DOHH2 (cell line): ENCODE measurements around the gene NSDHL.

Experiments
- H3F3A ChIP-seq: fragments of 200-600 bp; sonication (generic), shearing (Covaris generic); 2 replicates; pipeline ENCODE4 v1.6.0; 2016; ENCODE audit warnings: antibody characterized with exemption, mild to moderate bottlenecking; ENCODE audit not compliant: control insufficient read depth, insufficient read depth
- H3K27ac ChIP-seq: fragments of 200-600 bp; sonication (generic); 2 replicates; pipeline ENCODE4 v1.5.1; 2014; ENCODE audit warnings: low read depth, mild to moderate bottlenecking, low read length, moderate library complexity
- H3K27me3 ChIP-seq: fragments of 200-600 bp; sonication (generic); 2 replicates; pipeline ENCODE4 v1.6.1; 2014; ENCODE audit warnings: mild to moderate bottlenecking, low read length, mixed read lengths; ENCODE audit not compliant: control insufficient read depth
- H3K36me3 ChIP-seq: fragments of 200-600 bp; sonication (generic); 2 replicates; pipeline ENCODE4 v1.6.1; 2014; ENCODE audit warnings: mild to moderate bottlenecking, low read length, moderate library complexity, mixed read lengths; ENCODE audit not compliant: control insufficient read depth
- H3K4me1 ChIP-seq: fragments of 200-600 bp; sonication (generic); 2 replicates; pipeline ENCODE4 v1.6.1; 2014; ENCODE audit warnings: mild to moderate bottlenecking, low read length, mixed read lengths; ENCODE audit not compliant: control insufficient read depth
- H3K4me2 ChIP-seq: fragments of 200-600 bp; sonication (generic); 2 replicates; pipeline ENCODE4 v1.6.0; 2014; ENCODE audit warnings: mild to moderate bottlenecking, low read length, moderate library complexity
- H3K4me3 ChIP-seq: fragments of 200-600 bp; sonication (generic); 2 replicates; pipeline ENCODE4 v1.5.1; 2014; ENCODE audit warnings: mild to moderate bottlenecking, low read length, mixed read lengths
- H3K79me2 ChIP-seq: fragments of 200-600 bp; sonication (generic); 2 replicates; pipeline ENCODE4 v1.6.1; 2014; ENCODE audit warnings: mild to moderate bottlenecking, low read length, mixed read lengths; ENCODE audit not compliant: control insufficient read depth
- H3K9me2 ChIP-seq: fragments of 200-600 bp; sonication (generic); replicated peaks from 2 replicates; pipeline ENCODE4 v1.6.1; 2014; ENCODE audit warnings: mild to moderate bottlenecking, low read length, mixed read lengths; ENCODE audit not compliant: control insufficient read depth
- H3K9me3 ChIP-seq: fragments of 200-600 bp; sonication (generic); 2 replicates; pipeline ENCODE4 v1.6.1; 2014; ENCODE audit warnings: antibody characterized with exemption, low read length, mixed read lengths; ENCODE audit not compliant: control insufficient read depth, insufficient read depth
- H4K20me1 ChIP-seq: fragments of 200-600 bp; sonication (generic); 2 replicates; pipeline ENCODE4 v1.6.0; 2014; ENCODE audit warnings: low read depth, mild to moderate bottlenecking, antibody characterized with exemption, low read length, moderate library complexity; ENCODE audit not compliant: control insufficient read depth, insufficient read depth
- EZH2phosphoT487 ChIP-seq: fragments of 200-600 bp; sonication (generic); IDR thresholded peaks from 2 replicates; pipeline ENCODE4 v1.6.1; 2017; ENCODE audit warnings: borderline replicate concordance, mild to moderate bottlenecking, antibody characterized with exemption, low read length, moderate library complexity, mixed read lengths
- TF ChIP-seq, protein P1 (sequence below): fragments of 200-600 bp; sonication (generic); IDR thresholded peaks from one replicate; pipeline ENCODE4 v1.5.1; 2014; ENCODE audit warnings: antibody characterized with exemption, mild to moderate bottlenecking, low read depth, low read length; ENCODE audit not compliant: poor library complexity, severe bottlenecking

The NSDHL gene

GRCh38 chrX:152892499-152892898 lies 61.6 kb downstream of the NSDHL start:
- Histone ChIP-seq H3K27ac (no peak overlapping the region), H3F3A (no peaks in the 10 kb centered on the region), H4K20me1 (no peaks in the 10 kb centered on the region), H3K4me2 (no peak overlapping the region), H3K27me3 (peaks cover 2% of the 10 kb centered on the region; the same call in 1 of the 2 replicates), H3K36me3 (no peaks in the 10 kb centered on the region), H3K4me1 (no peaks in the 10 kb centered on the region), H3K9me3 (no peaks in the 10 kb centered on the region), H3K4me3 (no peak overlapping the region), H3K9me2 (no peaks in the 10 kb centered on the region), H3K79me2 (no peaks in the 10 kb centered on the region)
- TF ChIP-seq EZH2phosphoT487 = no peak
- TF ChIP-seq, protein P1, sequence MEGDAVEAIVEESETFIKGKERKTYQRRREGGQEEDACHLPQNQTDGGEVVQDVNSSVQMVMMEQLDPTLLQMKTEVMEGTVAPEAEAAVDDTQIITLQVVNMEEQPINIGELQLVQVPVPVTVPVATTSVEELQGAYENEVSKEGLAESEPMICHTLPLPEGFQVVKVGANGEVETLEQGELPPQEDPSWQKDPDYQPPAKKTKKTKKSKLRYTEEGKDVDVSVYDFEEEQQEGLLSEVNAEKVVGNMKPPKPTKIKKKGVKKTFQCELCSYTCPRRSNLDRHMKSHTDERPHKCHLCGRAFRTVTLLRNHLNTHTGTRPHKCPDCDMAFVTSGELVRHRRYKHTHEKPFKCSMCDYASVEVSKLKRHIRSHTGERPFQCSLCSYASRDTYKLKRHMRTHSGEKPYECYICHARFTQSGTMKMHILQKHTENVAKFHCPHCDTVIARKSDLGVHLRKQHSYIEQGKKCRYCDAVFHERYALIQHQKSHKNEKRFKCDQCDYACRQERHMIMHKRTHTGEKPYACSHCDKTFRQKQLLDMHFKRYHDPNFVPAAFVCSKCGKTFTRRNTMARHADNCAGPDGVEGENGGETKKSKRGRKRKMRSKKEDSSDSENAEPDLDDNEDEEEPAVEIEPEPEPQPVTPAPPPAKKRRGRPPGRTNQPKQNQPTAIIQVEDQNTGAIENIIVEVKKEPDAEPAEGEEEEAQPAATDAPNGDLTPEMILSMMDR = no peak

- H3K9me3 ChIP-seq = no peaks in the 10 kb centered on the region
- no peak overlapping the region for H3K27ac ChIP-seq
- H4K20me1 ChIP-seq = no peaks in the 10 kb centered on the region
- H3K27me3 ChIP-seq = peaks cover 2% of the 10 kb centered on the region; the same call in 1 of the 2 replicates
- H3K79me2 ChIP-seq = no peaks in the 10 kb centered on the region
- no peaks in the 10 kb centered on the region for H3K9me2 ChIP-seq
- H3K4me3 ChIP-seq = no peak overlapping the region
- TF ChIP-seq, protein P1 = no peak
- TF ChIP-seq EZH2phosphoT487 = no peak
- H3K36me3 ChIP-seq = no peaks in the 10 kb centered on the region
- H3F3A ChIP-seq = no peaks in the 10 kb centered on the region
- no peaks in the 10 kb centered on the region for H3K4me1 ChIP-seq
- H3K4me2 ChIP-seq = no peak overlapping the region
Measured at GRCh38 chrX:152892999-152893891, 62.4 kb downstream of the NSDHL start.

- peaks cover 2% of the 10 kb centered on the region; the same call in 1 of the 2 replicates for H3K27me3 ChIP-seq
- no peaks in the 10 kb centered on the region for H3K36me3 ChIP-seq
- no peaks in the 10 kb centered on the region for H3K9me2 ChIP-seq
- H3K27ac ChIP-seq = no peak overlapping the region
- no peaks in the 10 kb centered on the region for H3K79me2 ChIP-seq
- H4K20me1 ChIP-seq = no peaks in the 10 kb centered on the region
- no peak for TF ChIP-seq EZH2phosphoT487
- TF ChIP-seq, protein P1 = no peak
- no peaks in the 10 kb centered on the region for H3F3A ChIP-seq
- H3K4me1 ChIP-seq = no peaks in the 10 kb centered on the region
- H3K9me3 ChIP-seq = no peaks in the 10 kb centered on the region
- H3K4me2 ChIP-seq = no peak overlapping the region
- no peak overlapping the region for H3K4me3 ChIP-seq
Measured at GRCh38 chrX:152893980-152894610, 63.2 kb downstream of the NSDHL start.
